Mesendoderm (in vitro differentiated cells): ENCODE results near the gene GAGE10.

Source experiments
- DNase-seq: peaks from one replicate; pipeline ENCODE4 v3.0.0; 2013
- H2AK5ac ChIP-seq: 2 replicates; pipeline ENCODE4 v1.6.1; 2013; ENCODE audit warnings: low read length, inconsistent platforms
- H2BK120ac ChIP-seq: 2 replicates; pipeline ENCODE4 v1.6.1; 2013; ENCODE audit warnings: low read depth, mild to moderate bottlenecking, low read length, moderate library complexity, mixed read lengths
- H2BK15ac ChIP-seq: replicated peaks from 2 replicates; pipeline ENCODE4 v1.6.1; 2013; ENCODE audit warnings: low read depth, mild to moderate bottlenecking, moderate library complexity
- H2BK5ac ChIP-seq: 2 replicates; pipeline ENCODE4 v1.6.1; 2013; ENCODE audit warnings: low read length, inconsistent platforms
- H3K18ac ChIP-seq: 2 replicates; pipeline ENCODE4 v1.6.1; 2013; ENCODE audit warnings: mild to moderate bottlenecking, low read length, mixed read lengths
- H3K23ac ChIP-seq: one replicate; pipeline ENCODE4 v1.6.1; 2013; ENCODE audit warnings: low read length
- H3K27ac ChIP-seq: 2 replicates; pipeline ENCODE4 v1.5.1; 2013; ENCODE audit warnings: low read depth, mild to moderate bottlenecking, inconsistent platforms, low read length, moderate library complexity
- H3K27me3 ChIP-seq: 2 replicates; pipeline ENCODE4 v1.6.1; 2013; ENCODE audit warnings: low read length, control low read depth, mild to moderate bottlenecking, inconsistent platforms; ENCODE audit not compliant: insufficient read depth, poor library complexity
- H3K36me3 ChIP-seq: 2 replicates; pipeline ENCODE4 v1.6.1; 2013; ENCODE audit warnings: low read length, inconsistent platforms; ENCODE audit not compliant: control insufficient read depth, insufficient read depth
- H3K4ac ChIP-seq: one replicate; pipeline ENCODE4 v1.6.1; 2013; ENCODE audit warnings: low read depth, mild to moderate bottlenecking, low read length, moderate library complexity
- H3K4me1 ChIP-seq: 2 replicates; pipeline ENCODE4 v1.6.1; 2013; ENCODE audit warnings: low read depth, low read length, inconsistent platforms; ENCODE audit not compliant: control insufficient read depth
- H3K4me2 ChIP-seq: 2 replicates; pipeline ENCODE4 v1.6.1; 2013; ENCODE audit warnings: low read length
- H3K4me3 ChIP-seq: 2 replicates; pipeline ENCODE4 v1.5.1; 2013; ENCODE audit warnings: mild to moderate bottlenecking, low read length
- H3K56ac ChIP-seq: one replicate; pipeline ENCODE4 v1.6.1; 2013; ENCODE audit warnings: low read length
- H3K79me1 ChIP-seq: 2 replicates; pipeline ENCODE4 v1.6.1; 2013; ENCODE audit warnings: low read length, inconsistent platforms
- H3K79me2 ChIP-seq: 2 replicates; pipeline ENCODE4 v1.6.1; 2013; ENCODE audit warnings: mild to moderate bottlenecking, low read length; ENCODE audit not compliant: control insufficient read depth, insufficient read depth
- H3K9ac ChIP-seq: 2 replicates; pipeline ENCODE4 v1.6.1; 2013; ENCODE audit warnings: low read length, inconsistent platforms
- H4K5ac ChIP-seq: one replicate; pipeline ENCODE4 v1.6.1; 2013; ENCODE audit warnings: low read length
- H4K8ac ChIP-seq: one replicate; pipeline ENCODE4 v1.6.1; 2013; ENCODE audit warnings: low read depth, mild to moderate bottlenecking, control low read depth, low read length, moderate library complexity
- WGBS: extraction: QIAGEN DNeasy Blood & Tissue Kit; methylation state at CpG from one replicate; pipeline ENCODE4 v1.1.7; 2013; ENCODE audit warnings: low lambda C conversion rate, missing lambda C conversion rate; ENCODE audit not compliant: insufficient coverage; ENCODE audit errors: extremely low coverage; 5-methylcytosine and 5-hydroxymethylcytosine counted together

Gene GAGE10

DNA sequence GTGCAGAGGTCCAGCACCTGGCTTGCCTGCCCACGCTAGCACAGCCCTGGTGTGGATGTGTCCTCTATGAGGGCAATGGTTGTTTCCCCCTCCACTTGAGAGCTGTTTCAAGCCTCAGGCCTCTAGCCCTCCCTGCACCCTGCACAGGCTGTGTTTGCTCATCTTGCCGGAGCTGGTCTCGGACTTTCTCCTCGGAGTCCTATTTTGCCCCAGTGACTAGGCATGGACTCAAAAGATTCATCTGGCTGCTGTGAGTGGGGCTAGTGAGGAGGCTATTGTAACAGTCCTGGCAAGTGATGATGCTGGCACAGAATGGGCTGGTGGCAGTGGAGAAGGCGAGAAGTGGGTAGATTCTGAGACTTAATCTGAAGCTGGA is 44.7 kb upstream of the GAGE10 start:
- H3K18ac ChIP-seq: no peak overlapping the region
- H4K5ac ChIP-seq: no peak overlapping the region
- no peak overlapping the region for H3K4me2 ChIP-seq
- H3K9ac ChIP-seq: no peak overlapping the region
- H3K4me1 ChIP-seq: no peaks in the 10 kb centered on the region
- no peak overlapping the region for H3K23ac ChIP-seq
- H3K79me2 ChIP-seq: no peaks in the 10 kb centered on the region
- H2BK15ac ChIP-seq: no peak overlapping the region
- no CpG with 5 or more reads among the region's 5 CpGs for WGBS
- H4K8ac ChIP-seq: no peak overlapping the region
- no peak overlapping the region for H3K27ac ChIP-seq
- H2BK5ac ChIP-seq: no peak overlapping the region
- H3K27me3 ChIP-seq: no peaks in the 10 kb centered on the region
- no peaks in the 10 kb centered on the region for H3K79me1 ChIP-seq
- H2BK120ac ChIP-seq: no peak overlapping the region
- H3K4me3 ChIP-seq: no peak overlapping the region
- no peak overlapping the region for H3K4ac ChIP-seq
- H3K56ac ChIP-seq: no peak overlapping the region
- DNase-seq: no peak
- no peak overlapping the region for H2AK5ac ChIP-seq
- no peaks in the 10 kb centered on the region for H3K36me3 ChIP-seq

DNA sequence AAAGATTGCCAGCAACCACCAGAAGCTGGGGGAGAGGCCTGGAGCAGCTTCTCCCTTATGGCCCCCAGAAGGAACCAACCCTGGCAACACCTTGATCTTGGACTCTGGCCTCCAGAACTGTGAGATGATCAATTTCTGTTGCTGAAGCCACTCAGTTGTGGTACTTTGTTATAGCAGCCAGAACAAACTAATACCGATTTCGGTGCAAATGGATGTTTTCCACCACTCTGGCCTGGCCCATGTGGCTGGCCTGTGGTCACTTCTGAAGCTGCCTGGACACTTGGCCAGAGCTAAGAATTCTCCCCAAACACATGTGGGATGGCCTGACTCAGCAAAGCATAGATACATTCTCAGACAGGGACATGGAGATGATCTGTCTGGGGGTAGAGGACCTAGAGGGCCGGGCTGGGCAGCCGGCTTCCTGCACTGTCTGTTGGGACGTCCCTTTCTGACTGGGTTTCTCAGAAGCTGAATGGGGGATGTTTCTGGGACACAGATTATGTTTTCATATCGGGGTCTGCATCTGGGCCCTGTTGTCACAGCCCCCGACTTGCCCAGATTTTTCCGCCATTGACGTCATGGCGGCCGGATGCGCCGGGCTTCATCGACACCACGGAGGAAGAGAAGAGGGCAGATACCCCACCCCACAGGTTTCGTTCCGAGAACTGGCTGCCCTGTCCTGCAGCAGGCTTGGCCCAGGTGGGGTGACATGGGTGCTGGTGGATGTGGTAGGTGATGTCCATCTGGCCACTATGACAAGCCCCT is 43.0 kb upstream of the GAGE10 start:
- Histone ChIP-seq H2BK15ac (no peak overlapping the region), H3K18ac (no peak overlapping the region), H3K4me3 (no peak overlapping the region), H4K8ac (no peak overlapping the region), H3K79me1 (no peaks in the 10 kb centered on the region), H3K56ac (no peak overlapping the region), H2BK120ac (no peak overlapping the region), H4K5ac (no peak overlapping the region), H2AK5ac (no peak overlapping the region), H3K27ac (no peak overlapping the region), H3K79me2 (no peaks in the 10 kb centered on the region), H3K27me3 (no peaks in the 10 kb centered on the region), H3K4ac (no peak overlapping the region), H3K36me3 (no peaks in the 10 kb centered on the region), H3K4me1 (no peaks in the 10 kb centered on the region), H3K23ac (no peak overlapping the region), H2BK5ac (no peak overlapping the region), H3K9ac (no peak overlapping the region), H3K4me2 (no peak overlapping the region)
- no CpG with 5 or more reads among the region's 17 CpGs for WGBS
- DNase-seq: no peak

DNA sequence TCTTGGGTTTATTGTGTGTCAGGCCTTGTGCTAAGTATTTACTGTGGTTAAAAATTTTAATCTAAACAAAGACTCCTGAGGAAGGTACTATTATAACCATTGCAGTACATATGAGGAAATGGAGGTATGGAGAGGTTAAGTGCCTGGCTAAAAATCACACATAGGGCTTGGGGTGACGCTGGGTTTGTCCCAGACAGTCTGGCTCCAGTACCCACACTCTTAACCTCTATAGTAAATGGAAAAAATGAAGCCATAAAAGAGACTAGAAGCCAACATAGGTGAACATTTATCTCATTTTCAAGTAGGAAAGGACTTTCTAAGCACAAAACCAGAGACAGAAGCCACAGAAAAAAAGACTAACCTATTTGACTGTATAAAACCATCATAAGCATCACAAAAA is 40.8 kb upstream of the GAGE10 start:
- no peak overlapping the region for H3K56ac ChIP-seq
- no peaks in the 10 kb centered on the region for H3K79me1 ChIP-seq
- H3K4ac ChIP-seq: no peak overlapping the region
- H4K5ac ChIP-seq: no peak overlapping the region
- no peak overlapping the region for H2AK5ac ChIP-seq
- no peak overlapping the region for H2BK15ac ChIP-seq
- no peak overlapping the region for H4K8ac ChIP-seq
- H3K79me2 ChIP-seq: no peaks in the 10 kb centered on the region
- H3K27ac ChIP-seq: no peak overlapping the region
- no peak overlapping the region for H3K23ac ChIP-seq
- no peak overlapping the region for H3K9ac ChIP-seq
- H3K18ac ChIP-seq: no peak overlapping the region
- WGBS: no CpG with 5 or more reads among the region's 1 CpG
- DNase-seq: no peak
- no peaks in the 10 kb centered on the region for H3K4me1 ChIP-seq
- H3K27me3 ChIP-seq: no peaks in the 10 kb centered on the region
- H2BK120ac ChIP-seq: no peak overlapping the region
- H2BK5ac ChIP-seq: no peak overlapping the region
- H3K4me2 ChIP-seq: no peak overlapping the region
- H3K4me3 ChIP-seq: no peak overlapping the region
- H3K36me3 ChIP-seq: no peaks in the 10 kb centered on the region

DNA sequence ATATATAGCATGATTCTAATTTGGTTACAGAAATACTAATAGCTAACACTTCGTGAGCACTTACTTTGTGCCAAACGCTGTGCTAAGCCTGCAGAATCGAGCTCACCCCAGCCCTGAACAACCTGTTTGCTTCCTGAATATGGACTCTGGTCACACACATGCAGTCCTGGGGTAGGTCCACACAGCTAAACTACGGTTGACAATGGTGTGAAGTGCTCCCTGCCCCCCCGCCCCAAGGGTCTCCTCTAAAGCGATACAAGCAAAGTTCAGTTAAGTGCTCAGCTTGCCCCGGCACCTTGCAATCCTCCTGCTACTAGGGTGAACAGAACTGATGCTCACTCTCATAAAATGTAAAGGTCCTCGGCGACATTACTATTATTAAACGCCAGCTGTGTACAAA is 39.8 kb upstream of the GAGE10 start:
- H3K4me1 ChIP-seq: no peaks in the 10 kb centered on the region
- no peak overlapping the region for H3K27ac ChIP-seq
- no peaks in the 10 kb centered on the region for H3K36me3 ChIP-seq
- H3K4me3 ChIP-seq: no peak overlapping the region
- H3K79me1 ChIP-seq: no peaks in the 10 kb centered on the region
- H2BK120ac ChIP-seq: no peak overlapping the region
- no peak overlapping the region for H2BK15ac ChIP-seq
- no peak overlapping the region for H4K8ac ChIP-seq
- no peak overlapping the region for H3K56ac ChIP-seq
- H3K9ac ChIP-seq: no peak overlapping the region
- no peak overlapping the region for H3K4ac ChIP-seq
- H3K18ac ChIP-seq: no peak overlapping the region
- H2AK5ac ChIP-seq: no peak overlapping the region
- H3K79me2 ChIP-seq: no peaks in the 10 kb centered on the region
- no peaks in the 10 kb centered on the region for H3K27me3 ChIP-seq
- H3K4me2 ChIP-seq: no peak overlapping the region
- no peak overlapping the region for H4K5ac ChIP-seq
- DNase-seq: no peak
- H3K23ac ChIP-seq: no peak overlapping the region
- no peak overlapping the region for H2BK5ac ChIP-seq
- no CpG with 5 or more reads among the region's 10 CpGs for WGBS

DNA sequence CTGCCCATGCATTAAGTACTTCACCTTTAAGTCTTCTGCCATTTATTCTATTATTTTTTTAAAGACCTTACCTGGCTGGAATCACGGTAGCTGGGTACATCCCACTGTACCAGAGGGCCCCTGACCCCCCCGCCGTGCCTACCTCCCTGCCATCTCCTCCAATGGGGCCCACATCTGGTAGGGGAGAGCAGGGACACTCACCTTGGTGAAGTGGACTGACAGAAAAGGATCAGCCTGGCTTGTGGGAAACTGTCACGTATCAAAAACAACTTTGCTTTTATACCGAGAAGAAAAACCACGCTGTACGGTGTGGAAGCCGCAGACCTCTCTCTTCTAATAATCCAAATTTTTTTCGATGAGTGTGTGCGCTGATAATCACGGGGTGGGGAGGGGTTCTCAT is 39.0 kb upstream of the GAGE10 start, which contains the start of gene FOXP3:
Gene FOXP3, minus strand, starts transcription at position 251 of the 400 bp plus-strand sequence. CDS start 6,205 bp downstream, outside the sequence.
- H3K79me2 ChIP-seq: no peaks in the 10 kb centered on the region
- H4K5ac ChIP-seq: no peak within 1 kb of the TSS
- H3K27ac ChIP-seq: no peak within 1 kb of the TSS
- H3K27me3 ChIP-seq: no peaks in the 10 kb centered on the region
- no peak within 1 kb of the TSS for H3K4ac ChIP-seq
- no peak within 1 kb of the TSS for H3K4me3 ChIP-seq
- no peak for DNase-seq
- no peak within 1 kb of the TSS for H3K9ac ChIP-seq
- H3K18ac ChIP-seq: no peak within 1 kb of the TSS
- no peak within 1 kb of the TSS for H2BK15ac ChIP-seq
- no peak within 1 kb of the TSS for H2BK120ac ChIP-seq
- no CpG with 5 or more reads among the region's 11 CpGs for WGBS
- no peak within 1 kb of the TSS for H2AK5ac ChIP-seq
- H4K8ac ChIP-seq: no peak within 1 kb of the TSS
- H3K4me1 ChIP-seq: no peaks in the 10 kb centered on the region
- H2BK5ac ChIP-seq: no peak within 1 kb of the TSS
- no peak within 1 kb of the TSS for H3K23ac ChIP-seq
- no peaks in the 10 kb centered on the region for H3K36me3 ChIP-seq
- no peak within 1 kb of the TSS for H3K56ac ChIP-seq
- H3K4me2 ChIP-seq: no peak within 1 kb of the TSS
- no peaks in the 10 kb centered on the region for H3K79me1 ChIP-seq
